H9 (cell line): ENCODE data around the gene RALGAPA2. TPM values are rescaled to one million over a fixed set of nuclear protein-coding genes. Genes with fewer than 3 reads are reported as not detected.

ENCODE experiments used
- DNase-seq: peaks from one replicate; pipeline ENCODE4 v3.0.0-alpha.2; 2017
- H2AFZ ChIP-seq: one replicate; pipeline ENCODE4 v1.6.1; 2013; ENCODE audit warnings: mild to moderate bottlenecking, low read length, control low read depth, moderate library complexity
- H2AK5ac ChIP-seq: 2 replicates; pipeline ENCODE4 v1.6.1; 2013; ENCODE audit warnings: low read length, control low read depth, mixed read lengths; ENCODE audit not compliant: insufficient read length
- H2BK120ac ChIP-seq: one replicate; pipeline ENCODE4 v1.6.1; 2013; ENCODE audit warnings: low read depth, mild to moderate bottlenecking, low read length, control low read depth, inconsistent platforms; ENCODE audit not compliant: poor library complexity, severe bottlenecking
- H2BK12ac ChIP-seq: 2 replicates; pipeline ENCODE4 v1.6.1; 2013; ENCODE audit warnings: low read length, control low read depth, mixed read lengths, low read depth; ENCODE audit not compliant: insufficient read length
- H2BK15ac ChIP-seq: 2 replicates; pipeline ENCODE4 v1.6.1; 2013; ENCODE audit warnings: low read depth, low read length, control low read depth
- H2BK20ac ChIP-seq: one replicate; pipeline ENCODE4 v1.6.1; 2013; ENCODE audit warnings: low read depth, mild to moderate bottlenecking, low read length, control low read depth, inconsistent platforms; ENCODE audit not compliant: poor library complexity, severe bottlenecking
- H2BK5ac ChIP-seq: 2 replicates; pipeline ENCODE4 v1.6.1; 2013; ENCODE audit warnings: low read length, control low read depth, mixed read lengths; ENCODE audit not compliant: insufficient read length
- H3K14ac ChIP-seq: 2 replicates; pipeline ENCODE4 v1.6.1; 2013; ENCODE audit warnings: low read length, control low read depth; ENCODE audit not compliant: insufficient read depth
- H3K18ac ChIP-seq: 2 replicates; pipeline ENCODE4 v1.6.1; 2013; ENCODE audit warnings: low read depth, mild to moderate bottlenecking, mixed read lengths, low read length, control low read depth; ENCODE audit not compliant: insufficient read length
- H3K23ac ChIP-seq: 2 replicates; pipeline ENCODE4 v1.6.1; 2013; ENCODE audit warnings: low read length, control low read depth, mixed read lengths, low read depth; ENCODE audit not compliant: insufficient read length
- H3K23me2 ChIP-seq: 2 replicates; pipeline ENCODE4 v1.6.1; 2013; ENCODE audit warnings: low read depth, mild to moderate bottlenecking, mixed read lengths, low read length, control low read depth; ENCODE audit not compliant: insufficient read length, poor library complexity, severe bottlenecking
- H3K27ac ChIP-seq: 2 replicates; pipeline ENCODE4 v1.5.1; 2013; ENCODE audit warnings: low read length, control low read depth, mixed read lengths, low read depth; ENCODE audit not compliant: insufficient read length
- H3K27me3 ChIP-seq: 2 replicates; pipeline ENCODE4 v1.6.1; 2013; ENCODE audit warnings: low read length, control low read depth, inconsistent platforms; ENCODE audit not compliant: insufficient read depth
- H3K4ac ChIP-seq: 2 replicates; pipeline ENCODE4 v1.6.1; 2013; ENCODE audit warnings: low read depth, mild to moderate bottlenecking, control low read depth, inconsistent platforms, low read length, moderate library complexity
- H3K4me1 ChIP-seq: 2 replicates; pipeline ENCODE4 v1.6.1; 2013; ENCODE audit warnings: low read length, control low read depth, inconsistent platforms; ENCODE audit not compliant: insufficient read depth
- H3K4me2 ChIP-seq: 2 replicates; pipeline ENCODE4 v1.6.1; 2013; ENCODE audit warnings: low read length, control low read depth, mixed read lengths; ENCODE audit not compliant: insufficient read length, insufficient read depth
- H3K56ac ChIP-seq: 2 replicates; pipeline ENCODE4 v1.6.1; 2013; ENCODE audit warnings: low read depth, mild to moderate bottlenecking, mixed read lengths, low read length, control low read depth; ENCODE audit not compliant: insufficient read length
- H3K79me1 ChIP-seq: 2 replicates; pipeline ENCODE4 v1.6.1; 2013; ENCODE audit warnings: low read depth, mild to moderate bottlenecking, moderate library complexity, low read length, control low read depth, inconsistent platforms; ENCODE audit not compliant: insufficient read depth, poor library complexity, severe bottlenecking
- H3K79me2 ChIP-seq: 2 replicates; pipeline ENCODE4 v1.6.1; 2013; ENCODE audit warnings: low read length, control low read depth, inconsistent platforms; ENCODE audit not compliant: insufficient read depth
- H3K9ac ChIP-seq: 2 replicates; pipeline ENCODE4 v1.6.1; 2013; ENCODE audit warnings: low read length, control low read depth, mixed read lengths; ENCODE audit not compliant: insufficient read length; ENCODE audit errors: extremely low read depth
- H3K9me3 ChIP-seq: one replicate; pipeline ENCODE4 v1.6.1; 2013; ENCODE audit warnings: low read depth, low read length, inconsistent platforms; ENCODE audit not compliant: control insufficient read depth
- H3T11ph ChIP-seq: one replicate; pipeline ENCODE4 v1.6.1; 2013; ENCODE audit warnings: mild to moderate bottlenecking, low read length, control low read depth, inconsistent platforms
- H4K20me1 ChIP-seq: one replicate; pipeline ENCODE4 v1.6.1; 2013; ENCODE audit not compliant: control insufficient read depth, insufficient read length, insufficient read depth
- H4K5ac ChIP-seq: 2 replicates; pipeline ENCODE4 v1.6.1; 2013; ENCODE audit warnings: low read depth, mild to moderate bottlenecking, mixed read lengths, low read length, control low read depth; ENCODE audit not compliant: insufficient read length
- H4K8ac ChIP-seq: replicated peaks from 2 replicates; pipeline ENCODE4 v1.6.1; 2013; ENCODE audit warnings: low read length, control low read depth, mixed read lengths, low read depth; ENCODE audit not compliant: insufficient read length
- H4K91ac ChIP-seq: 2 replicates; pipeline ENCODE4 v1.6.1; 2013; ENCODE audit warnings: low read depth, mild to moderate bottlenecking, moderate library complexity, mixed read lengths, low read length, control low read depth; ENCODE audit not compliant: insufficient read length
- H3K27ac Mint-ChIP-seq, 3 experiments: 2 replicates in 2 of 3; 3 replicates in 1 of 3; pipeline ENCODE4 v1.8.0; 2020 to 2021; ENCODE audit warnings: mixed read lengths in 3 of 3, mild to moderate bottlenecking in 1 of 3, moderate library complexity in 1 of 3
- H3K27me3 Mint-ChIP-seq: 2 replicates; pipeline ENCODE4 v1.8.0; 2021; ENCODE audit warnings: low read depth, mild to moderate bottlenecking, moderate library complexity, mixed read lengths
- H3K36me3 Mint-ChIP-seq, 3 experiments: 2 replicates in 2 of 3; 3 replicates in 1 of 3; pipeline ENCODE4 v1.8.0; 2020 to 2021; ENCODE audit warnings: low read depth in 3 of 3, mixed read lengths in 3 of 3; ENCODE audit not compliant: insufficient read depth in 1 of 3
- H3K4me1 Mint-ChIP-seq, 2 experiments: 2 replicates each; pipeline ENCODE4 v1.8.0; 2020; ENCODE audit warnings: mixed read lengths in 2 of 2
- H3K4me3 Mint-ChIP-seq, 2 experiments: 2 replicates in 1 of 2; 3 replicates in 1 of 2; pipeline ENCODE4 v1.8.0; 2020 to 2021; ENCODE audit warnings: mild to moderate bottlenecking in 2 of 2, mixed read lengths in 2 of 2, moderate library complexity in 1 of 2
- H3K9me3 Mint-ChIP-seq, 2 experiments: 2 replicates in 1 of 2; 3 replicates in 1 of 2; pipeline ENCODE4 v1.8.0; 2020; ENCODE audit warnings: mild to moderate bottlenecking in 2 of 2, mixed read lengths in 2 of 2, moderate library complexity in 1 of 2
- WGBS: extraction: QIAGEN DNeasy Blood & Tissue Kit; methylation state at CpG from one replicate; pipeline ENCODE4 v1.1.7; 2013; ENCODE audit warnings: missing lambda C conversion rate, low lambda C conversion rate, mixed read lengths; ENCODE audit not compliant: insufficient read length; ENCODE audit errors: extremely low coverage; 5-methylcytosine and 5-hydroxymethylcytosine counted together
- total RNA-seq: library from RNA; stranded (reverse); gene quantifications from 2 replicates; pipeline ENCODE4 v1.2.1, GENCODE V29; 2021
- TF ChIP-seq, protein P1 (sequence below): fragments of 200-600 bp; sonication (generic); conservative IDR thresholded peaks from 3 replicates; pipeline ENCODE4 v1.8.0; 2021; ENCODE audit warnings: antibody characterized with exemption, mild to moderate bottlenecking

Gene RALGAPA2
- total RNA-seq, 1 experiment from 2014 or later, result 16.6 TPM

DNA sequence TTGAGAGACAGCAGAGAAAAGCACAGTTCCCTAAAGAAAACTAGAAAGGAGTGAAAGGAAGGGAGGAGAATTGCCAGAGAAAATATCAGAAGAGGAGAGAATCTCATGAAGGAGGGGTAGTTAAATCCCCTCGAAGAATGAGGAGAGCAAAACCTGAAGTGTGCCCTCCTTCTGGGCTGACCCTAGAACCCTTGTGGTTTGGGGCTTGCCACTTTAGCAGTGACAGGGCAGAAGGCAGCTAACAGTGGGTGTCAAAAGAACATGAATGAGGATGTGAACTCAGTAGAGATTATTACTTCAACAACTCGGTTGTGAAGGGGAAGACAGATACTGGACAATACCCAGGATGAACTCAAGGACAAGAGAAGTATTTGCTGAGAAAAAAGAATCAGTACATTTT lies 73.6 kb downstream of the RALGAPA2 start:
- no peaks in the 10 kb centered on the region for H4K20me1 ChIP-seq
- H3K4me2 ChIP-seq, result no peak overlapping the region
- no CpG with 5 or more reads among the region's 2 CpGs for WGBS
- H3K18ac ChIP-seq, result no peak overlapping the region
- no peak overlapping the region for H2BK5ac ChIP-seq
- no peaks in the 10 kb centered on the region for H3K23me2 ChIP-seq
- no peak overlapping the region for H3K4ac ChIP-seq
- H3K27me3 Mint-ChIP-seq, result no peaks in the 10 kb centered on the region
- no peak overlapping the region for H2BK12ac ChIP-seq
- no peaks in the 10 kb centered on the region for H3K4me1 ChIP-seq
- no peak overlapping the region for H4K91ac ChIP-seq
- no peak overlapping the region for H3K14ac ChIP-seq
- no peak overlapping the region for H3K4me3 Mint-ChIP-seq
- no peak overlapping the region for H2BK120ac ChIP-seq
- no peaks in the 10 kb centered on the region for H3K9me3 Mint-ChIP-seq
- no peak overlapping the region for H3K23ac ChIP-seq
- H2BK15ac ChIP-seq, result no peak overlapping the region
- H3K27ac ChIP-seq, result no peak overlapping the region
- no peak overlapping the region for H3T11ph ChIP-seq
- TF ChIP-seq, protein P1, sequence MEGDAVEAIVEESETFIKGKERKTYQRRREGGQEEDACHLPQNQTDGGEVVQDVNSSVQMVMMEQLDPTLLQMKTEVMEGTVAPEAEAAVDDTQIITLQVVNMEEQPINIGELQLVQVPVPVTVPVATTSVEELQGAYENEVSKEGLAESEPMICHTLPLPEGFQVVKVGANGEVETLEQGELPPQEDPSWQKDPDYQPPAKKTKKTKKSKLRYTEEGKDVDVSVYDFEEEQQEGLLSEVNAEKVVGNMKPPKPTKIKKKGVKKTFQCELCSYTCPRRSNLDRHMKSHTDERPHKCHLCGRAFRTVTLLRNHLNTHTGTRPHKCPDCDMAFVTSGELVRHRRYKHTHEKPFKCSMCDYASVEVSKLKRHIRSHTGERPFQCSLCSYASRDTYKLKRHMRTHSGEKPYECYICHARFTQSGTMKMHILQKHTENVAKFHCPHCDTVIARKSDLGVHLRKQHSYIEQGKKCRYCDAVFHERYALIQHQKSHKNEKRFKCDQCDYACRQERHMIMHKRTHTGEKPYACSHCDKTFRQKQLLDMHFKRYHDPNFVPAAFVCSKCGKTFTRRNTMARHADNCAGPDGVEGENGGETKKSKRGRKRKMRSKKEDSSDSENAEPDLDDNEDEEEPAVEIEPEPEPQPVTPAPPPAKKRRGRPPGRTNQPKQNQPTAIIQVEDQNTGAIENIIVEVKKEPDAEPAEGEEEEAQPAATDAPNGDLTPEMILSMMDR, result no peak
- no peaks in the 10 kb centered on the region for H3K79me2 ChIP-seq
- no peak overlapping the region for H3K27ac Mint-ChIP-seq
- H2AK5ac ChIP-seq, result no peak overlapping the region
- peaks cover 19 to 29% (median 26%) of the 10 kb centered on the region in 3 experiments; a peak in 6 of 7 replicates for H3K36me3 Mint-ChIP-seq
- no peaks in the 10 kb centered on the region for H3K79me1 ChIP-seq
- H4K8ac ChIP-seq, result no peak overlapping the region
- no peaks in the 10 kb centered on the region for H3K27me3 ChIP-seq
- H3K9ac ChIP-seq, result no peak overlapping the region
- no peak overlapping the region for H2BK20ac ChIP-seq
- no peak overlapping the region for H3K56ac ChIP-seq
- no peak for DNase-seq
- H3K9me3 ChIP-seq, result no peaks in the 10 kb centered on the region
- peaks cover 3 to 9% of the 10 kb centered on the region in 2 experiments; a peak in 3 of 4 replicates for H3K4me1 Mint-ChIP-seq
- H4K5ac ChIP-seq, result no peak overlapping the region
- H2AFZ ChIP-seq, result no peak overlapping the region
